PC-3 (cell line): ENCODE measurements around the gene MED12L. TPM values are rescaled to one million over a fixed set of nuclear protein-coding genes. Genes with fewer than 3 reads are reported as not detected.

Source experiments
- ATAC-seq: fragments of 200-7000 bp; cut with Tn5 transposase; 2 replicates; pipeline ENCODE4 v1.9.1; 2020; ENCODE audit warnings: mild to moderate bottlenecking, moderate library complexity
- BruUV-seq: library from RNA; stranded (reverse); fragments of 400-500 nt; replicated peaks from 2 replicates; lab custom pipeline; 2021; lab: Mats Ljungman, UMichigan
- CTCF ChIA-PET: fragments of 300-600 bp; sonication (Branson Sonifier 250); formaldehyde crosslinking; loops from one replicate; lab custom pipeline; 2022; ENCODE audit warnings: antibody characterized with exemption; lab: Charles Lee
- POLR2A ChIA-PET: fragments of 300-600 bp; sonication (Branson Sonifier 250); formaldehyde crosslinking; loops from one replicate; lab custom pipeline; 2022; ENCODE audit warnings: antibody characterized with exemption; ENCODE audit not compliant: unreplicated experiment; lab: Charles Lee
- DNase-seq: peaks from one replicate; pipeline ENCODE4 v3.0.0-alpha.2; 2015
- H2AFZ ChIP-seq: fragments of 300-600 bp; sonication (generic); 2 replicates; pipeline ENCODE4 v1.6.0; 2016; ENCODE audit warnings: antibody characterized with exemption, low read length
- H3F3A ChIP-seq: fragments of 300-600 bp; sonication (generic); one replicate; pipeline ENCODE4 v1.6.0; 2017; ENCODE audit warnings: antibody characterized with exemption, low read length, control low read depth, mild to moderate bottlenecking; ENCODE audit not compliant: unreplicated experiment
- H3K27ac ChIP-seq: fragments of 300-600 bp; sonication (generic); 2 replicates; pipeline ENCODE4 v1.5.1; 2016; ENCODE audit warnings: mild to moderate bottlenecking, low read length
- H3K27me3 ChIP-seq: fragments of 300-600 bp; sonication (generic); 2 replicates; pipeline ENCODE4 v1.6.1; 2016; ENCODE audit warnings: low read length, mixed read lengths
- H3K36me3 ChIP-seq: fragments of 300-600 bp; sonication (generic); 2 replicates; pipeline ENCODE4 v1.6.1; 2016; ENCODE audit warnings: low read depth, mixed run types, low read length, mixed read lengths
- H3K4me1 ChIP-seq: fragments of 300-600 bp; sonication (generic); 2 replicates; pipeline ENCODE4 v1.5.1; 2016; ENCODE audit warnings: low read length; ENCODE audit not compliant: insufficient read depth
- H3K4me2 ChIP-seq: fragments of 300-600 bp; sonication (generic); 2 replicates; pipeline ENCODE4 v1.6.0; 2016; ENCODE audit warnings: low read length
- H3K4me3 ChIP-seq: fragments of 300-600 bp; sonication (generic); 2 replicates; pipeline ENCODE4 v1.5.1; 2016; ENCODE audit warnings: mild to moderate bottlenecking, low read length, mixed read lengths
- H3K79me2 ChIP-seq: fragments of 300-600 bp; sonication (generic); 2 replicates; pipeline ENCODE4 v1.6.1; 2017; ENCODE audit warnings: low read length, mixed read lengths
- H3K9ac ChIP-seq: fragments of 300-600 bp; sonication (generic); 2 replicates; pipeline ENCODE4 v1.6.0; 2016; ENCODE audit warnings: mild to moderate bottlenecking, low read length
- H3K9me2 ChIP-seq: fragments of 300-600 bp; sonication (generic); replicated peaks from 2 replicates; pipeline ENCODE4 v1.6.1; 2016; ENCODE audit warnings: mixed run types, low read length, mixed read lengths
- H3K9me3 ChIP-seq: fragments of 300-600 bp; sonication (generic); 2 replicates; pipeline ENCODE4 v1.6.1; 2016; ENCODE audit warnings: low read length, mixed read lengths
- H4K20me1 ChIP-seq: fragments of 300-600 bp; sonication (generic); 2 replicates; pipeline ENCODE4 v1.6.1; 2016; ENCODE audit warnings: low read length, mixed read lengths
- EZH2 ChIP-seq: fragments of 300-600 bp; sonication (generic); IDR thresholded peaks from one replicate; pipeline ENCODE4 v1.6.1; 2017; ENCODE audit warnings: antibody characterized with exemption, mild to moderate bottlenecking, low read length; ENCODE audit not compliant: unreplicated experiment
- EZH2phosphoT487 ChIP-seq: fragments of 300-600 bp; sonication (generic); IDR thresholded peaks from 2 replicates; pipeline ENCODE4 v1.6.1; 2018; ENCODE audit warnings: mild to moderate bottlenecking, antibody characterized with exemption, low read length, borderline replicate concordance
- intact Hi-C: fragments of 100-400 bp; cut with micrococcal nuclease; formaldehyde crosslinking; loops from 2 replicates; pipeline ENCODE4 v1.9.0; 2023
- total RNA-seq: library from RNA; depleted of rRNA; stranded (reverse); fragments of >200 nt; gene quantifications from 2 replicates; pipeline ENCODE4 v1.2.3, GENCODE V29; 2014
- TF ChIP-seq, protein P1 (sequence below): fragments of 300-600 bp; sonication (generic); conservative IDR thresholded peaks from 2 replicates; pipeline ENCODE4 v1.5.1; 2017; ENCODE audit warnings: antibody characterized with exemption, low read depth, mild to moderate bottlenecking, low read length

The MED12L gene
- total RNA-seq, 1 experiment from 2014 or later: 0.55 TPM

DNA sequence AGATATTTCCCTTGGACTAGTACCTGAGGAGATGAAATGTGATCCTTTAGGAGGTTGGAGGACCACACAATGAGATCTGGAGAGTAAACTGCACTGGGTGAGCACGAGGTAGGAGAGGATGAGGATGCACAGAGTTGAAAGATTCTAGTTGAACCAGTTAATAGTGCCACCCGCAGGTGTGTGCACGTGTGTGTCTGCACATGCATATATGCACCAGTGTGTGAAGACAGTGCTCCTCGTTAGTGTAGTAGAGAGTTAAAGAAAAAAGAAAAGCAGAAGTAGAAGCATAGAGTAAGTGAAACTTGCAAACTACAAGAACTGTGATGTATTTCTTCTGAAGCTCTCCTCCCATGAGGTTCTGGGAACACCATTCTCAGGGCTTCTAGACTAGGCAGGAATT lies 8.4 kb downstream of the MED12L start:
- TF ChIP-seq, protein P1, sequence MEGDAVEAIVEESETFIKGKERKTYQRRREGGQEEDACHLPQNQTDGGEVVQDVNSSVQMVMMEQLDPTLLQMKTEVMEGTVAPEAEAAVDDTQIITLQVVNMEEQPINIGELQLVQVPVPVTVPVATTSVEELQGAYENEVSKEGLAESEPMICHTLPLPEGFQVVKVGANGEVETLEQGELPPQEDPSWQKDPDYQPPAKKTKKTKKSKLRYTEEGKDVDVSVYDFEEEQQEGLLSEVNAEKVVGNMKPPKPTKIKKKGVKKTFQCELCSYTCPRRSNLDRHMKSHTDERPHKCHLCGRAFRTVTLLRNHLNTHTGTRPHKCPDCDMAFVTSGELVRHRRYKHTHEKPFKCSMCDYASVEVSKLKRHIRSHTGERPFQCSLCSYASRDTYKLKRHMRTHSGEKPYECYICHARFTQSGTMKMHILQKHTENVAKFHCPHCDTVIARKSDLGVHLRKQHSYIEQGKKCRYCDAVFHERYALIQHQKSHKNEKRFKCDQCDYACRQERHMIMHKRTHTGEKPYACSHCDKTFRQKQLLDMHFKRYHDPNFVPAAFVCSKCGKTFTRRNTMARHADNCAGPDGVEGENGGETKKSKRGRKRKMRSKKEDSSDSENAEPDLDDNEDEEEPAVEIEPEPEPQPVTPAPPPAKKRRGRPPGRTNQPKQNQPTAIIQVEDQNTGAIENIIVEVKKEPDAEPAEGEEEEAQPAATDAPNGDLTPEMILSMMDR: no peak
- TF ChIP-seq EZH2phosphoT487: no peak
- no peak for TF ChIP-seq EZH2
- DNase-seq (no peak), ATAC-seq (no peak)
- Histone ChIP-seq H3K4me1 (peaks cover 6% of the 10 kb centered on the region; the same call in 1 of the 2 replicates), H3K79me2 (no peaks in the 10 kb centered on the region), H3K9ac (no peak overlapping the region), H3K36me3 (no peaks in the 10 kb centered on the region), H3K4me3 (no peak overlapping the region), H3K27me3 (peaks cover 9% of the 10 kb centered on the region; the same call in 1 of the 2 replicates), H2AFZ (no peak overlapping the region), H3K9me2 (no peaks in the 10 kb centered on the region), H4K20me1 (no peaks in the 10 kb centered on the region), H3F3A (no peaks in the 10 kb centered on the region), H3K9me3 (no peaks in the 10 kb centered on the region), H3K4me2 (no peak overlapping the region), H3K27ac (no peak overlapping the region)
- intact Hi-C loops: no loop called here
- ChIA-PET POLR2A (no interaction called here), CTCF (no interaction called here)
- BruUV-seq: no TSS peak

DNA sequence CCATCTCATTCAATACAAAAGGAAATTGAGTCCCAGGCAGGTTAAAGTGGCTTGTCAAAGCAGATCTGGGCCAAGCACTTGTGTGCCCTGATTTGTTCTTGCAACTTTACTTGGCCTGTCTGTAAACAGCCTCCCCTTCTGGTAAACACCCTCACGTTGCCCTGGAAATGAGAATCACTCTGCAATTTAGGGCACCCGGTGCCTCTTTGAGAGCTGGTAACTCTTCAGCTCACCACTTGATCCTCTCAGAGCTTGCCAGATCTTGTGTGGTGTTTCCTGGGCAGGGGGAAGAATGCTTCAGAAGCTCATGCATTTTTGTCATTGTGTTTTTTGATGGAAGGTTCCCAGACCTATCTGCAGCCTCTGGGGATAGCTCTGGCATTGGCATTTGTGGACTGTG lies 11.3 kb downstream of the MED12L start:
- Histone ChIP-seq H3K4me3 (no peak overlapping the region), H3K27me3 (peaks cover 25% of the 10 kb centered on the region), H4K20me1 (no peaks in the 10 kb centered on the region), H3K9ac (no peak overlapping the region), H3K9me2 (no peaks in the 10 kb centered on the region), H3K4me1 (peaks cover 2% of the 10 kb centered on the region; the same call in 1 of the 2 replicates), H3K79me2 (no peaks in the 10 kb centered on the region), H3K36me3 (no peaks in the 10 kb centered on the region), H3K4me2 (no peak overlapping the region), H3F3A (no peaks in the 10 kb centered on the region), H3K27ac (no peak overlapping the region), H3K9me3 (no peaks in the 10 kb centered on the region), H2AFZ (no peak overlapping the region)
- POLR2A ChIA-PET: no interaction called here
- DNase-seq (no peak), ATAC-seq (no peak)
- CTCF ChIA-PET: no interaction called here
- intact Hi-C loops: no loop called here
- no TSS peak for BruUV-seq
- no peak for TF ChIP-seq EZH2
- TF ChIP-seq, protein P1: no peak

DNA sequence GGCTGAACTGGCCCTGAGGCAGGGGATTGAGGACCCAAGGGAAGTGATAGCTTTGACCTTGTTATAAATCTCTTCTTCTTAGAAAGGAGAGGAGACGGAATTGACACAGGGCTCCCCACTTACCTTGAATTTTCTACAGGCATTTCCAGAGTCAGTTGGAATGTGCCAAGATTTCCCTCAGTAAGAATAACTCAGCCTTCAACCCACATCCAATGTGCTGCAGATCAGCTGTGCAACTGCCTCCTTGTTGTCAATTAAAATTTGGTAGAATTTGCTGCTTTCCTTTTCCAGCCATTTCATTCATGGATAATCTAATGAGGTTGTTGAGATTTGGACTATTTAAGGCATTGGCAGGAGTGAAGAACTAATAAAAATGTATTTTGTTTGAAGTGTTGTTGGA lies 14.6 kb downstream of the MED12L start:
- ChIA-PET POLR2A (no interaction called here), CTCF (no interaction called here)
- no peaks in the 10 kb centered on the region for H3K4me1 ChIP-seq
- intact Hi-C loops: no loop called here
- BruUV-seq: no TSS peak
- H3K4me2 ChIP-seq: no peak overlapping the region
- no peaks in the 10 kb centered on the region for H3K36me3 ChIP-seq
- H3K27ac ChIP-seq: no peak overlapping the region
- no peak overlapping the region for H2AFZ ChIP-seq
- ATAC-seq: no peak
- TF ChIP-seq, protein P1: no peak
- TF ChIP-seq EZH2phosphoT487 (no peak), EZH2 (no peak)
- H3K9ac ChIP-seq: no peak overlapping the region
- no peaks in the 10 kb centered on the region for H3K9me2 ChIP-seq
- H4K20me1 ChIP-seq: no peaks in the 10 kb centered on the region
- peaks cover 44% of the 10 kb centered on the region for H3K27me3 ChIP-seq
- no peaks in the 10 kb centered on the region for H3K9me3 ChIP-seq
- no peaks in the 10 kb centered on the region for H3F3A ChIP-seq
- H3K4me3 ChIP-seq: no peak overlapping the region
- H3K79me2 ChIP-seq: no peaks in the 10 kb centered on the region
- no peak for DNase-seq
